KG1 (cell line): ENCODE measurements around the gene EHBP1.
A peak's percentile ranks its signal among the peaks of the same experiment; 100 is the strongest.

Experiments used
- DNase-seq: peaks from one replicate; lab custom pipeline; 2025; lab: John Stamatoyannopoulos, UW

Gene EHBP1

GRCh38 chr2:62705007-62705829, at the start of gene EHBP1:
TSS of gene EHBP1 (plus strand) at chr2:62705713. CDS start at chr2:62707192, 1,479 bp downstream.
- peak; percentile 96 for DNase-seq

- no peak for DNase-seq
Measured at GRCh38 chr2:62657783-62658182, 47.7 kb upstream of the EHBP1 start.

GRCh38 chr2:62658891-62659290, 46.6 kb upstream of the EHBP1 start:
- no peak for DNase-seq

- DNase-seq: no peak
Measured at GRCh38 chr2:62660087-62660486, 45.4 kb upstream of the EHBP1 start.

- DNase-seq: no peak
Measured at GRCh38 chr2:62660582-62661262, 44.8 kb upstream of the EHBP1 start.

GRCh38 chr2:62661263-62661635, 44.3 kb upstream of the EHBP1 start:
- no peak for DNase-seq

- no peak for DNase-seq
Measured at GRCh38 chr2:62662131-62662530, 43.4 kb upstream of the EHBP1 start.

GRCh38 chr2:62662554-62662953, 43.0 kb upstream of the EHBP1 start:
- DNase-seq: no peak

GRCh38 chr2:62663411-62663810, 42.1 kb upstream of the EHBP1 start:
- no peak for DNase-seq

- no peak for DNase-seq
Measured at GRCh38 chr2:62663920-62664795, 41.4 kb upstream of the EHBP1 start.

- DNase-seq: no peak
Measured at GRCh38 chr2:62665446-62665845, 40.1 kb upstream of the EHBP1 start.

- no peak for DNase-seq
Measured at GRCh38 chr2:62669180-62669579, 36.3 kb upstream of the EHBP1 start.

GRCh38 chr2:62672601-62673000, 32.9 kb upstream of the EHBP1 start:
- DNase-seq: no peak

- DNase-seq: no peak
Measured at GRCh38 chr2:62675062-62675461, 30.5 kb upstream of the EHBP1 start.

GRCh38 chr2:62685256-62685655, 20.3 kb upstream of the EHBP1 start:
- no peak for DNase-seq

- no peak for DNase-seq
Measured at GRCh38 chr2:62686012-62686685, 19.4 kb upstream of the EHBP1 start.

- no peak for DNase-seq
Measured at GRCh38 chr2:62687636-62688035, 17.9 kb upstream of the EHBP1 start.

GRCh38 chr2:62688771-62689170, 16.7 kb upstream of the EHBP1 start:
- no peak for DNase-seq

- DNase-seq: no peak
Measured at GRCh38 chr2:62691186-62691585, 14.3 kb upstream of the EHBP1 start.

GRCh38 chr2:62692225-62692624, 13.3 kb upstream of the EHBP1 start:
- no peak for DNase-seq

- DNase-seq: no peak
Measured at GRCh38 chr2:62698653-62699052, 6.9 kb upstream of the EHBP1 start.

- DNase-seq: no peak
Measured at GRCh38 chr2:62704654-62705006, 883 bp upstream of the EHBP1 start.
